ENCODE results near the gene OXTR.

Gene OXTR

GRCh38 chr3:8709801-8710507, 59.5 kb downstream of the OXTR start:
- FAIRE-seq, result peak; percentile 100

DNA sequence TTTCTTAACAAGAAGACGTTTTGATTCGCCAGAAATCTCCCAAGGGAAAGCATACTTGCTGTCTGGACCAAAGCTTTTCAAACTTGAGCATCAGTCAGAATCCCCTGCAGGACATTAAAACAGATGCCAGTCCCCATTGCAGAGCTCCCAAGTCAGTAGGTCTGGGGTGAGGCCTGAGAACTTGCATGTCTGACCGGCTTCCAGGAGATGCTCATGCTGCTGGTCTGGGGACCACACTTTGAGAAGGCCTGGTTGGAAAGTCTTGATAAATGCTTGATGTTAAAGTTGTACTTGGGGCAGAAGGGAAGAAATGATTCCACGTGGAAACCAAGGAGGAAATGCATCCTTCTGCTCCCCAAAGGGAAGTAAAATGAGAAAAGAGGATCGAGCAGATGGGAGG, 60.1 kb downstream of the OXTR start:
- FAIRE-seq, result no peak

DNA sequence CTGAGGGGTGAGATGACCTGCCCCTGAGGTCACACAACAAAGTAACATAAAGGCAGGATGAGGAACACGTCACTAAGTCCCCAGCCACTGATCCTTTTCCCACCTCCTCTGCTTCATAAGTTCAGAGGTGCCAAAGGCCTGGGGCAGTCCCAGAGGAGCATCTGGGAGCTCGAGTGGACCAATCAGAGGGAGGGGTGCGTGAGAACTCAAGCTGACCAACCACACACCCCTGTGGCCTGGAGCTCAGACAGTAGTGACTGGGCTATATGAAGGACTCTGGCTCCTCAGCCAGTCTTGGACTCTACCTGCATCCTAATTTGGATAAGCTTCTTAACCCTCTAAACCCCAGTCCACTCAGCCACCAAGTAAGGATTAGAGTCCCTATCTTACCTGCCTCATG, 63.8 kb downstream of the OXTR start:
- FAIRE-seq, result no peak

- FAIRE-seq, result no peak
These were observed 66.9 kb downstream of the OXTR start for GRCh38 chr3:8702560-8702959.
